HG03521 (cell line): ENCODE data around the gene KRT76.

Experiments
- ATAC-seq: cut with Tn5 transposase; IDR thresholded peaks from one replicate; pipeline ENCODE4 v1.9.1; 2021; ENCODE audit warnings: mild to moderate bottlenecking, moderate library complexity; ENCODE audit not compliant: unreplicated experiment

Gene KRT76

GRCh38 chr12:52813203-52813819 is 36.2 kb upstream of the KRT76 start:
- ATAC-seq = no peak

DNA sequence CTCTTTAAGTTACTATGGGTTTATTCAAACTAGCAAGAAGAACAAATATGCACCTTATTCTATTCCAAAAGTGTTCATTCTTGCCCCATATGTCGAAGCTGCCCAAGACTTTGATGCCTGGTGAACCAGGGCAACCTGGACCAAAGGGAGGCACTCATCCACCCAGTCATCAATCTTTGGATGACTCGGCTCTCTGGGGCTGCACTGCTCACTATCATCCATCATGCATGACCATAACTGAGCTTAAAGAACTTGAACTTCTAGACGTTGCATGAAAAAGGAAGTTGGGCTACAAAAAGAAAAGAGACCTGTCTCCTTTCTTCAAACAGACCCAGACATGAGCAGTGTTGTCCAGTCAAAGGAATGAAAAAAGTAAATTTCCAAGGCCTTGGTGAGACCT is 35.6 kb upstream of the KRT76 start:
- ATAC-seq = no peak

GRCh38 chr12:52812073-52812400 is 34.9 kb upstream of the KRT76 start:
- ATAC-seq = no peak

GRCh38 chr12:52811191-52812072 is 34.3 kb upstream of the KRT76 start:
- no peak for ATAC-seq

GRCh38 chr12:52810554-52810953 is 33.4 kb upstream of the KRT76 start:
- no peak for ATAC-seq

GRCh38 chr12:52809166-52809565 is 32.0 kb upstream of the KRT76 start:
- no peak for ATAC-seq

DNA sequence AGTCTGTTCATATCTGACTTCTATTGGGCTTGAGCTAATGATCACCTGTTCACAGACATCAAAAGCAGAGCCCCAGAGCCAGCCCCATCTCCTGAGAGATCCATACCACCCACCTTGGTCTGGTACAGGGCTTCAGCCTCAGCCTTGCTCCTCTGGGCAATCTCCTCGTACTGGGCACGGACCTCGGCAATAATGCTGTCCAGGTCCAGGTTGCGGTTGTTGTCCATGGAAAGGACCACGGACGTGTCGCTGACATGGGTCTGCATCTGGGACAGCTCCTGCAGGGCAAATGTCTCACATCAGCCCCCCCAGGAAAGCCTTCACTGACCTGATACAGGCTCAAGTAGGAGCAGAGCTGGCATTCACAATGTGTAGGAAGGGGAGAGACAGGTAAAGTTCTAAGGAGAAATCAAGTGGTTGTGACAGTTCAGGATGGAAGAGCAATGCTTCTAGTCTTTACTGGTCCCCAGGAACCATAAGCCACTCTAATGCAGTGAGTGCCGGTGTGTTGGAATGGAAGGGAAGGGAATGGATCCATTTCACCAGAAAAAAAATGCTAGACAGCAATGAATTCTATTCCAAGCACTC is 31.5 kb upstream of the KRT76 start:
- no peak for ATAC-seq

DNA sequence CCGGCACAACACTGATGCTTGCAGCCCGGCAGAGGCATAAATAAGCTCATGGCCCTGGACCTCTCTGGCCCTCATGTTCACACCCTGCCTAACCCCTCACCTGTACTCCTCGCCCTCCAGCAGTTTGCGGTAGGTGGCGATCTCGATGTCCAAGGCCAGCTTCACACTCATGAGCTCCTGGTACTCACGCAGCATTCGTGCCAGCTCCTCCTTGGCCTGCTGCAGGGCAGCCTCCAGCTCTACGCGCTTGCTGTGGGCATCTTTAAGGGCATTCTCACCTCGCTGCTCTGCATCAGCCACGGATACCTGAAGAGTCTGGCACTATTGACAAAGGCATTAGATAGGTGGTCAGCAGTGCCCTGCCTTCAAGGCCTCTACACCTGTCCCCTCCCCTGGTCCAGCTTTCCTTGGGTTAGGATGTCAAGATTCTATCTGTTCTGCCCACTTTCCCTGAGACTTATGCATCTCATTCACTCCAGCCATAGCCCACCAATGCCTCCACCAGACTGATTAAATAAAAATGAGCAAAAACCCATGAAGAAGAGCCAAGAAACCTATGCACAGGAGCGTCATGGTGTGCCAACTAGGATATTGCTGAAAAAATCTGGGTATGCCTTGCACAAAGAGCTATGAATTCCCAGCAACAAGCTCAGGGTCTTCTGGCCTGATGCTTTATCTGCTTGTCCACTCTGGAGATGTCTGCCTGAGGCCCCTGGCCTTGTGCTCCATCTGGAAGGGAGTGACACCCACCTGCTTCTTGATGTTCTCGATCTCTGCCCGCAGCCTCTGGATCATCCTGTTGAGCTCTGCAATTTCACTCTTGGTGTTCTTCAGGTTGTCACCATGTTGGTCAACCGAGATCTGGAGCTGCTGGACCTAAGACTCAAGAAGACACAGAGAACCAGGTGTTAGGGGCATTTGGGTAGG is 30.7 kb upstream of the KRT76 start:
- ATAC-seq = no peak

GRCh38 chr12:52806821-52807543 is 29.8 kb upstream of the KRT76 start:
- ATAC-seq = no peak

DNA sequence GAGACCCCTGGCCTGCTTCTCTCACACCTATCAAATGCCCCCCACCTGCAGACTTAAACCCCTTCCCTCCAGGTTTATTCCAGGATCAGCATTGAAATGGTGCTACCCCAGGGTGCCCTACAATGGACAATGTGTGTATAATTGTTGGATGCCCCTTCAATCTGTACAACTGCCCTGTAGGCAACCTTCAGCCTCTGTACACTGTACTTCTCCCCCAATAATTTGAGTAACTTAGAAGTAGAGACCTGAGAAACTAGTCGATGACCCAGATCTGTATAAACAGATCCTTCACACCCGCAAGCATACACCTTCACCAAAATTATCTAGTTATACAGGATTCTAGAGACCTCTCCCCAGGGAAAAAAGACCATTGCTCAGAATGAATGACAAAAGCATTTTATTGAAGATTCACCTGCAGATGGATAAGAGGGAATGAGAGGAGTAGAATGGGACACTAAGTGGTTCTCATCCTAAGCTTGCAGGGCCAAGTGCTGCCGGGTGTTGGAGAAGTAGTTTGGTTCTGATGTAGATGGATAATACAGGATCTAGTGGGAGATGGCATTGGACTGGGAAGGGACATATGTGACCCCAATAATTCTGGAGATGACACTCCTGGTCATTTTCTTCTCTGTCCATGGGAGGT is 29.1 kb upstream of the KRT76 start:
- no peak for ATAC-seq

DNA sequence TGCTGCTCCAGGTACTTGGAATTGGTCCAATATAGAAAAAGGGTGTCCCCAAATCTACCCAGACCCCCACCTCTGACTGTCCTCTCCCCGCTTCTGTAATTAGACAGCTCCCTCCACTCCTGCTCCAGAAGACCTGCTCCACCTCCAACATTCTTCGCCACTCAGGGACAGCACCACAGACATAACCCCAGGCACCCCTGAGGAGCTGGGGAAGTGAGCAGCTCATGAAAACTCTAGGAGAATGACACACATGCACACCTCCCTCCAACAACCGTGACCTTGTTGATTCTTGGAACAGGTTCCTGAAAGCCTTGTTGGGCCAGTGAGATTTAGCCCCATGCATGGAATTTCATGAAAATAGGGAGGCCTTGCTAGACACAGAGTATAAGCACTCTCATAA is 28.6 kb upstream of the KRT76 start:
- ATAC-seq = no peak

- no peak for ATAC-seq
These were observed 27.9 kb upstream of the KRT76 start for GRCh38 chr12:52805000-52805399.

GRCh38 chr12:52802442-52802841 is 25.3 kb upstream of the KRT76 start:
- no peak for ATAC-seq

DNA sequence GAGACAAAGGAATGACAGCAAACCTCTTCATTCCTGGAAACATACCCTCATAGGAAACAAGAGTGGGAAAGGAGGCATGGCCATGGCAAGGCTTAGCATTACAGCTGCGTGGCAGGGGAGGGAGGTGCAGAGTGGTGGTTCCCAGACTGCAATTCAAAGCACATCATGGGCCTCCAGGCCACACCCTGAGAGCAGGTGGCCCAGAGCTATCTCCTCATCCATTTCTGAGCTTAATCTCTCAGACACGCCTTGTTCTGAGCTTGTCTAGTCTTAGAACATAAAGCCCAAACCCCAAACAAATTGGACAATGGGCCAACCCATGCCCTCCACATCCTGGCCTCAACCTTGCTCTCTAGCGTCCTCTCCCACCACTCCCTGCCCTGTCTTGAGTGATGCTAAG is 24.6 kb upstream of the KRT76 start:
- no peak for ATAC-seq

DNA sequence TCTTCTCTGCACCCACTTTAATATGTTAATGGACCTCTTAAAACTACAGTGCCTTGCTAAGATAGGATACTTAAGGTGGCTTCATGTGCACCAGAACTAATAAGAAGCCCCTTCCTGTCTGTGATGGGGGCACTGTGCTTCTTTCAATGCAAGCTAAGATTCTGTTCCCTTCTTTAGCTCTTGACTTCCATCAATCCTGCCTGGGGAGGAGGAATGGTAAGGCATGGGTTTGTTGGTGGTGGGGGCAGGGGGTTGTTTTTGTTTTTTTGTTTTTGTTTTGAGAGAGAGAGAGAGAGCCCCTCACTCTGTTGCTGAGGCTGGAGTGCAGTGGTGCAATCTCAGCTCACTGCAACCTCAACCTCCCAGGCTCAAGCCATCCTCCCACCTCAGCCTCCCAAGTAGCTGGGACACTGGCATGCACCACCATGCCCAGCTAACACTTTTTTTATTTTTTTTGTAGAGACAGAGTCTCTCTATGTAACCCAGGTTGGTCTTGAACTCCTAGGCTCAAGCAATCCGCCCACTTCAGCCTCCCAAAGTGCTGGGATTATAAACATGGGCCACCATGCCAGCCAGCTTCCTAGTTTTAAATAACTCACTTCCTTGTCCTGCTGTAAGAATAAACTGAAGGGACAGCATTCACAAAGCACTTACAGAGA is 23.2 kb upstream of the KRT76 start:
- no peak for ATAC-seq

DNA sequence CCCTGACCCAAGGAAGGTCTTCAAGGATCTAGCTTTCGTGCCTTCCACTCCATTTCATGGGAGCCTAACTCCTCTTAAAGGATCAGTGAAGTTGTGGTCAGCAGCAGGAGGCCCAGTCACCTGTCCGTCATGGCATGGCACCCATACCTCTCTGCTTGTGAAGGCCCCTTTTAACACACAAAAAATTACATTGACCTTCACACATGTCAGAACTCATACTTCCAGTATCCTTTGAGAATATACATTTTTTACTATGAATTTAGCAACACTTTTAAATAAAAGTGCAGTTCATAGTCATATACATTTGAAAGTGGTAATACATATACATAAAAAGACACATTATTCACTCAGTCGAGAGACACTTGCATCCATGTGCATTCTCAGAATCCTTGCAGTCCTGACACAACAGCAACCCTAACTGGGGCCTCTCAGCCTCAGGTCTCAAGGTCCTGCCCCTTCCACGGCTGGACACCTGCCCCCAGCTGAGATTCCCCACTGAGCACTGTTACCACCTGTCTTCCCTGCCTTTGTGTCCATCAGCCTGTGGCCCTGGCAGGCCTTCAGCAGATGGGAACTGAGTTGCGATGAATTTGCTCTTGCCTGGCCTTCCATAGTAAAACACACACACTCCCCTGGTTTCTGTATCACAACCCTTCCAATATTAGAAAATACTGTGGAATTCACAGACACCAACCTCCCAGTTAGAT is 22.5 kb upstream of the KRT76 start:
- no peak for ATAC-seq

- ATAC-seq = no peak
These were observed 21.7 kb upstream of the KRT76 start for GRCh38 chr12:52798671-52799504.
